Osteocyte (in vitro differentiated cells): ENCODE data around the gene TNIP3. TPM values are rescaled to one million over a fixed set of nuclear protein-coding genes. Genes with fewer than 3 reads are reported as not detected.

ENCODE experiments used
- DNase-seq: peaks from one replicate; pipeline ENCODE4 v3.0.0; 2021; ENCODE audit warnings: mixed read lengths; ENCODE audit not compliant: unreplicated experiment; ENCODE audit errors: extremely low spot score
- H3K27ac Mint-ChIP-seq: one replicate; pipeline ENCODE4 v1.8.0; 2021; ENCODE audit warnings: mild to moderate bottlenecking, mixed read lengths; ENCODE audit not compliant: unreplicated experiment
- H3K27me3 Mint-ChIP-seq: one replicate; pipeline ENCODE4 v1.8.0; 2021; ENCODE audit warnings: mixed read lengths; ENCODE audit not compliant: unreplicated experiment
- H3K36me3 Mint-ChIP-seq: one replicate; pipeline ENCODE4 v1.8.0; 2021; ENCODE audit warnings: mixed read lengths; ENCODE audit not compliant: unreplicated experiment
- H3K4me1 Mint-ChIP-seq: one replicate; pipeline ENCODE4 v1.8.0; 2021; ENCODE audit warnings: mixed read lengths; ENCODE audit not compliant: unreplicated experiment
- H3K4me3 Mint-ChIP-seq: one replicate; pipeline ENCODE4 v1.8.0; 2021; ENCODE audit warnings: mild to moderate bottlenecking, moderate library complexity, mixed read lengths; ENCODE audit not compliant: unreplicated experiment
- H3K9me3 Mint-ChIP-seq: one replicate; pipeline ENCODE4 v1.8.0; 2021; ENCODE audit warnings: mixed read lengths; ENCODE audit not compliant: unreplicated experiment
- total RNA-seq: library from RNA; stranded (reverse); gene quantifications from 2 replicates; pipeline ENCODE4 v1.2.1, GENCODE V29; 2021
- TF ChIP-seq, protein P1 (sequence below): fragments of 200-600 bp; sonication (generic); IDR thresholded peaks from 2 replicates; pipeline ENCODE4 v1.5.0; 2021; ENCODE audit warnings: antibody characterized with exemption, mild to moderate bottlenecking, moderate library complexity

Gene TNIP3
- total RNA-seq, 1 donor from 2014 or later, result not detected

- Mint-ChIP-seq H3K36me3 (no peaks in the 10 kb centered on the region), H3K27me3 (peaks cover 27% of the 10 kb centered on the region), H3K4me1 (no peaks in the 10 kb centered on the region), H3K4me3 (no peak overlapping the region), H3K9me3 (no peaks in the 10 kb centered on the region), H3K27ac (no peak overlapping the region)
- no peak for DNase-seq
- TF ChIP-seq, protein P1, sequence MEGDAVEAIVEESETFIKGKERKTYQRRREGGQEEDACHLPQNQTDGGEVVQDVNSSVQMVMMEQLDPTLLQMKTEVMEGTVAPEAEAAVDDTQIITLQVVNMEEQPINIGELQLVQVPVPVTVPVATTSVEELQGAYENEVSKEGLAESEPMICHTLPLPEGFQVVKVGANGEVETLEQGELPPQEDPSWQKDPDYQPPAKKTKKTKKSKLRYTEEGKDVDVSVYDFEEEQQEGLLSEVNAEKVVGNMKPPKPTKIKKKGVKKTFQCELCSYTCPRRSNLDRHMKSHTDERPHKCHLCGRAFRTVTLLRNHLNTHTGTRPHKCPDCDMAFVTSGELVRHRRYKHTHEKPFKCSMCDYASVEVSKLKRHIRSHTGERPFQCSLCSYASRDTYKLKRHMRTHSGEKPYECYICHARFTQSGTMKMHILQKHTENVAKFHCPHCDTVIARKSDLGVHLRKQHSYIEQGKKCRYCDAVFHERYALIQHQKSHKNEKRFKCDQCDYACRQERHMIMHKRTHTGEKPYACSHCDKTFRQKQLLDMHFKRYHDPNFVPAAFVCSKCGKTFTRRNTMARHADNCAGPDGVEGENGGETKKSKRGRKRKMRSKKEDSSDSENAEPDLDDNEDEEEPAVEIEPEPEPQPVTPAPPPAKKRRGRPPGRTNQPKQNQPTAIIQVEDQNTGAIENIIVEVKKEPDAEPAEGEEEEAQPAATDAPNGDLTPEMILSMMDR, result no peak
Observed at GRCh38 chr4:121200795-121201472, 36.8 kb upstream of the TNIP3 start.

GRCh38 chr4:121199742-121200561 lies 35.8 kb upstream of the TNIP3 start:
- Mint-ChIP-seq H3K36me3 (no peaks in the 10 kb centered on the region), H3K4me3 (no peak overlapping the region), H3K27me3 (peaks cover 21% of the 10 kb centered on the region), H3K27ac (no peak overlapping the region), H3K9me3 (no peaks in the 10 kb centered on the region), H3K4me1 (no peaks in the 10 kb centered on the region)
- TF ChIP-seq, protein P1, result no peak
- no peak for DNase-seq

DNA sequence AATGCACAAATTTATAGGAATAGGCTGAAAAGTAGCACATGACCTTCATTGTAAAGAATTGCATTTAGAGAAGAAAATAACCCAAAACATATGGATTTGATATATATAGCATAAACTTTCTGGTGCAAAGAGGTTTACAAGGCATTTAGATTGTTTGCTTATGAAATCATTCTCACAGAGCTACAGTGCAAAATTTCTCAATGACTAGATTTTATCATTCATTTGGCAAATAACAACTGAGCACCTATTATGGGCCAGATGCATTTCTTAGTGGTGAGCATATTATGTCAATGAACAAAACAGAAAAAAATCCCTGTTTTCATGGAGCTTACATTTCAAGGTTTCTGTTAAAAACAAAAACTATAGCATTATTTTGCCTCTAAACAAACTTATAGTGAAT lies 34.1 kb upstream of the TNIP3 start:
- peaks cover 26% of the 10 kb centered on the region for H3K27me3 Mint-ChIP-seq
- no peak for DNase-seq
- no peaks in the 10 kb centered on the region for H3K4me1 Mint-ChIP-seq
- TF ChIP-seq, protein P1, result no peak
- H3K27ac Mint-ChIP-seq, result no peak overlapping the region
- no peaks in the 10 kb centered on the region for H3K9me3 Mint-ChIP-seq
- H3K4me3 Mint-ChIP-seq, result no peak overlapping the region
- H3K36me3 Mint-ChIP-seq, result no peaks in the 10 kb centered on the region

- DNase-seq, result no peak
- Mint-ChIP-seq H3K36me3 (no peaks in the 10 kb centered on the region), H3K4me1 (no peaks in the 10 kb centered on the region), H3K4me3 (no peak overlapping the region), H3K27ac (no peak overlapping the region), H3K9me3 (no peaks in the 10 kb centered on the region), H3K27me3 (peaks cover 27% of the 10 kb centered on the region)
- TF ChIP-seq, protein P1, result no peak
Observed at GRCh38 chr4:121195649-121196048, 31.5 kb upstream of the TNIP3 start.

DNA sequence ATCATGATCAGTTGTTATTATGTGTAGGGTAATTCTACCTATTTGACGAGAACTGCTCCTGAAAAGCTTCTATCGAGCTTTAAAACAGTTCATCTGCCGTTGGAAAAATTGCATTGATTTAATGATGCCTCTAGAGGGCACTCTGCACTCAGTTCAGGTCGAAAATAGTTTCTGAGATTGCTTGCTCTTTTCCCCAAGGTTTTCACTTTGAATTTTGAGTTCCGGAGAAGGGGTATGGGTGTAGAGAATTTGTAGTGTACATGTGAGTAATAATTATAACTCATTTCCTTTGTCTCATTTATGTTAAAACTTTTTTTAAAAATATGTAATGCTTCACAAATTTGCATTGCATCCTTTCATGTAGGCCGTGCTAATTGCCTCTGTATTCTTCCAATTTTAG lies 28.4 kb upstream of the TNIP3 start:
- Mint-ChIP-seq H3K27me3 (peaks cover 43% of the 10 kb centered on the region), H3K36me3 (no peaks in the 10 kb centered on the region), H3K27ac (no peak overlapping the region), H3K4me1 (no peaks in the 10 kb centered on the region), H3K9me3 (no peaks in the 10 kb centered on the region), H3K4me3 (no peak overlapping the region)
- DNase-seq, result no peak
- TF ChIP-seq, protein P1, result peak; percentile 86
